ENCODE data around the gene CPNE2. TPM values are rescaled to one million over a fixed set of nuclear protein-coding genes. Genes with fewer than 3 reads are reported as not detected.
A peak's percentile ranks its signal among the peaks of the same experiment; 100 is the strongest.
"Not testable (repeated sequence)": the region's sequence is repeated elsewhere in the genome, so short reads cannot be mapped to it uniquely, and the experiment has no call there.

Gene CPNE2
- total and polyA plus RNA-seq, 10 of the 15 experiments (the other 5 are each of a cell fraction or from before 2014, with no cell fraction given), result 3.1 to 22.1 (median 9.9) TPM

DNA sequence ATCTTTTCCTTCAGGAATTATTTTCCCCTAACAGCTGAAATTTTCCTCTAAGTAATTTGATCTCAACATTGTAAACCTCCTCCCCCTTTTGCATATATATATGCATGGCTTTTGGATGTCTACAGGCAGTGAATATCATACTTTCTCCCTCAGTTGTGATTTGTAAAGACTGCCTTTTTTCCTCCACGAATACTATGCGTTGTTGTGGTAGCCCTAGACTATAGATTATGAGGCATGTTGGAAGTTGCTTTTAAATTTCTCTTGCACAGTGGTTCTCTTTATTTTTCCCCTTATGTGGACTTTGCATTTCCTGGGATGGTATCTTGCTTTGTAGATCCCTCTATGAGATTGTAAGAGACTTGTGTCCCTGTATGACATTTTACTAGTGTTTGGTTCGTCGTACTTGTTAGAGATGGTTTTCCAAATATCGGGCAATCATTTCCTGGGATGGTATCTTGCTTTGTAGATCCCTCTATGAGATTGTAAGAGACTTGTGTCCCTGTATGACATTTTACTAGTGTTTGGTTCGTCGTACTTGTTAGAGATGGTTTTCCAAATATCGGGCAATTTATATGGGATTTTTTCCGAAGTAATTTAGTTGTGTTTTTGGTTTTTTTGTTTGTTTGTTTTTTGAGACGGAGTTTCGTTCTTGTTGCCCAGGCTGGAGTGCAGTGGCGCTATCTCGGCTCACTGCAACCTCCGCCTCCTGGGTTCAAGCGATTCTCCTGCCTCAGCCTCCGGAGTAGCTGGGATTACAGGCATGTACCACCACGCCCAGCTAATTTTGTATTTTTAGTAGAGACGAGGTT, 95.7 kb downstream of the CPNE2 start:
- peaks cover 92% of the 10 kb centered on the region for H3K79me2 ChIP-seq (ENCODE audit: control insufficient read depth, insufficient read depth, low read length)
- TF ChIP-seq, protein P1, sequence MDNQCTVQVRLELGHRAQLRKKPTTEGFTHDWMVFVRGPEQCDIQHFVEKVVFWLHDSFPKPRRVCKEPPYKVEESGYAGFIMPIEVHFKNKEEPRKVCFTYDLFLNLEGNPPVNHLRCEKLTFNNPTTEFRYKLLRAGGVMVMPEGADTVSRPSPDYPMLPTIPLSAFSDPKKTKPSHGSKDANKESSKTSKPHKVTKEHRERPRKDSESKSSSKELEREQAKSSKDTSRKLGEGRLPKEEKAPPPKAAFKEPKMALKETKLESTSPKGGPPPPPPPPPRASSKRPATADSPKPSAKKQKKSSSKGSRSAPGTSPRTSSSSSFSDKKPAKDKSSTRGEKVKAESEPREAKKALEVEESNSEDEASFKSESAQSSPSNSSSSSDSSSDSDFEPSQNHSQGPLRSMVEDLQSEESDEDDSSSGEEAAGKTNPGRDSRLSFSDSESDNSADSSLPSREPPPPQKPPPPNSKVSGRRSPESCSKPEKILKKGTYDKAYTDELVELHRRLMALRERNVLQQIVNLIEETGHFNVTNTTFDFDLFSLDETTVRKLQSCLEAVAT (IDR thresholded peaks at IDR 0.05), result peak; percentile 88
- CTCF ChIA-PET, result interaction anchor here (0.7 to 1.0 kb wide), 6 partner anchors 9 to 275 kb away, joined by 3 to 4 read pairs (median 3); partner anchors contain the start of genes CPNE2 and POLR2C
- H3K4me2 ChIP-seq (ENCODE audit: control insufficient read depth, insufficient read depth), result peak overlapping the region; percentile 85
- peak overlapping the region; percentile 84 for H3K4me3 ChIP-seq
- DNase-seq (ENCODE audit: low read depth, low spot score); H3K4me1 ChIP-seq (ENCODE audit: control insufficient read depth, insufficient read depth, low read length); H3K9me3 ChIP-seq (replicated peaks; ENCODE audit: control insufficient read depth, insufficient read depth, low read length); H3K27me3 ChIP-seq (replicated peaks in 1 of 2; ENCODE audit: control insufficient read depth in 2 of 2, insufficient read depth in 2 of 2, low read length in 1 of 2); H2AFZ ChIP-seq (ENCODE audit: control insufficient read depth, low read depth, low read length); in situ Hi-C loops (cut with MboI); H4K20me1 ChIP-seq (ENCODE audit: control insufficient read depth, insufficient read depth); FAIRE-seq; H3K36me3 ChIP-seq (ENCODE audit: control insufficient read depth in 2 of 2, insufficient read depth in 2 of 2, low read length in 1 of 2); BruUV-seq (replicated peaks); ATAC-seq: not testable (repeated sequence)
- 80% methylated on average over 18 of the region's 18 CpGs for WGBS (ENCODE audit: insufficient coverage, insufficient replicate concordance, low lambda C conversion rate, missing lambda C conversion rate)
- POLR2A ChIA-PET, result interaction anchor here (0.9 to 2.8 kb wide), 2 partner anchors 9 to 109 kb away, joined by 4 to 10 read pairs; no protein-coding TSS in a partner anchor
- intact Hi-C loops (cut with micrococcal nuclease; ENCODE audit: unreplicated experiment), result loop anchor here (2.0 to 5.0 kb wide), 3 partner anchors 111 to 349 kb away; partner anchors contain the start of gene CCDC102A
- RAD21 ChIA-PET (ENCODE audit: unreplicated experiment), result interaction anchor here (1.4 to 3.6 kb wide), 2 partner anchors 50 to 111 kb away, joined by 3 to 20 read pairs; no protein-coding TSS in a partner anchor
- H3K9ac ChIP-seq (ENCODE audit: control insufficient read depth, insufficient read depth, low read length), result peak overlapping the region; percentile 98; the same call in 1 of the 2 replicates
- SMC1A ChIA-PET (ENCODE audit: uncharacterized antibody, unreplicated experiment), result interaction anchor here (0.7 to 1.5 kb wide), 6 partner anchors 17 to 299 kb away, joined by 3 to 4 read pairs (median 3); no protein-coding TSS in a partner anchor
- H3K27ac ChIP-seq (ENCODE audit: control insufficient read depth, insufficient read depth), result peak overlapping the region; percentile 89

DNA sequence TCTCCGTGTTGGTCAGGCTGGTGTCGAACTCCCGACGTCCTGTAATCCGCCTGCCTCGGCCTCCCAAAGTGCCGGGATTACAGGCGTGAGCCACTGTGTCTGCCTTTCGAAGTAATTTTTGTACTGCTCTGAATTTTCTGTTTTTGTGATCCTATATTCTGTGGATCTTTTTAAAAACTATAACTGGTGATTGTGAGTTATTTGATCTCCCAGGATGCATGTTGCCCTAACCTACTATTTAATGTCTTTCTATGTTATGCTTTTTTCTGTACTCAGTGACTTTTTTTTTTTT, 96.3 kb downstream of the CPNE2 start:
- Histone ChIP-seq H3K9me3 (replicated peaks; ENCODE audit: control insufficient read depth, insufficient read depth, low read length) (no peaks in the 10 kb centered on the region), H3K27me3 (replicated peaks in 1 of 2; ENCODE audit: control insufficient read depth in 2 of 2, insufficient read depth in 2 of 2, low read length in 1 of 2) (no peaks in the 10 kb centered on the region), H3K36me3 (ENCODE audit: control insufficient read depth in 2 of 2, insufficient read depth in 2 of 2, low read length in 1 of 2) (no peaks in the 10 kb centered on the region), H4K20me1 (ENCODE audit: control insufficient read depth, insufficient read depth) (no peaks in the 10 kb centered on the region), H2AFZ (ENCODE audit: control insufficient read depth, low read depth, low read length) (no peak overlapping the region), H3K9ac (ENCODE audit: control insufficient read depth, insufficient read depth, low read length) (no peak overlapping the region), H3K4me3 (peak overlapping the region; percentile 84), H3K79me2 (ENCODE audit: control insufficient read depth, insufficient read depth, low read length) (peaks cover 92% of the 10 kb centered on the region), H3K27ac (ENCODE audit: control insufficient read depth, insufficient read depth) (no peak overlapping the region), H3K4me1 (ENCODE audit: control insufficient read depth, insufficient read depth, low read length) (peaks cover 12% of the 10 kb centered on the region), H3K4me2 (ENCODE audit: control insufficient read depth, insufficient read depth) (peak overlapping the region; percentile 26; the same call in 1 of the 2 replicates)
- ATAC-seq (no peak), DNase-seq (ENCODE audit: low read depth, low spot score) (no peak), FAIRE-seq (no peak)
- TF ChIP-seq, protein P2, sequence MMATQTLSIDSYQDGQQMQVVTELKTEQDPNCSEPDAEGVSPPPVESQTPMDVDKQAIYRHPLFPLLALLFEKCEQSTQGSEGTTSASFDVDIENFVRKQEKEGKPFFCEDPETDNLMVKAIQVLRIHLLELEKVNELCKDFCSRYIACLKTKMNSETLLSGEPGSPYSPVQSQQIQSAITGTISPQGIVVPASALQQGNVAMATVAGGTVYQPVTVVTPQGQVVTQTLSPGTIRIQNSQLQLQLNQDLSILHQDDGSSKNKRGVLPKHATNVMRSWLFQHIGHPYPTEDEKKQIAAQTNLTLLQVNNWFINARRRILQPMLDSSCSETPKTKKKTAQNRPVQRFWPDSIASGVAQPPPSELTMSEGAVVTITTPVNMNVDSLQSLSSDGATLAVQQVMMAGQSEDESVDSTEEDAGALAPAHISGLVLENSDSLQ (IDR thresholded peaks at IDR 0.05), result no peak
- TF ChIP-seq, protein P1 (IDR thresholded peaks at IDR 0.05), result 0 out of 2 replicates have a peak, but pooled peaks have one; percentile 31
- TF ChIP-seq CREM (IDR thresholded peaks at IDR 0.05; ENCODE audit: low read depth), result no peak
- ChIA-PET CTCF (no interaction called here), SMC1A (ENCODE audit: uncharacterized antibody, unreplicated experiment) (no interaction called here), RAD21 (ENCODE audit: unreplicated experiment) (interaction anchor here (3.6 kb wide), 1 partner anchor 110 kb away, joined by 20 read pairs; no protein-coding TSS in a partner anchor), POLR2A (interaction anchor here (0.7 kb wide), 1 partner anchor 57 kb away, joined by 3 read pairs; no protein-coding TSS in a partner anchor)
- 97% methylated on average over 9 of the region's 9 CpGs for WGBS (ENCODE audit: insufficient coverage, insufficient replicate concordance, low lambda C conversion rate, missing lambda C conversion rate)
- in situ Hi-C loops (cut with MboI), result no loop called here
- intact Hi-C loops (cut with micrococcal nuclease; ENCODE audit: unreplicated experiment), result loop anchor here (5.0 kb wide), 2 partner anchors 216 to 349 kb away; partner anchors contain the start of gene CCDC102A
- no TSS peak for BruUV-seq (replicated peaks)
